Dermis blood vessel endothelial cell (primary cell): ENCODE measurements around the gene MTOR. TPM values are rescaled to one million over a fixed set of nuclear protein-coding genes. Genes with fewer than 3 reads are reported as not detected.

Experiments
- DNase-seq: peaks from one replicate; pipeline ENCODE4 v3.0.0; 2010
- total RNA-seq: library from RNA; depleted of rRNA; stranded (reverse); fragments of >200 nt; gene quantifications from 2 replicates; pipeline ENCODE4 v1.2.3, GENCODE V29; 2014

The MTOR gene
- total RNA-seq, 1 donor from 2014 or later: 63.5 TPM

DNA sequence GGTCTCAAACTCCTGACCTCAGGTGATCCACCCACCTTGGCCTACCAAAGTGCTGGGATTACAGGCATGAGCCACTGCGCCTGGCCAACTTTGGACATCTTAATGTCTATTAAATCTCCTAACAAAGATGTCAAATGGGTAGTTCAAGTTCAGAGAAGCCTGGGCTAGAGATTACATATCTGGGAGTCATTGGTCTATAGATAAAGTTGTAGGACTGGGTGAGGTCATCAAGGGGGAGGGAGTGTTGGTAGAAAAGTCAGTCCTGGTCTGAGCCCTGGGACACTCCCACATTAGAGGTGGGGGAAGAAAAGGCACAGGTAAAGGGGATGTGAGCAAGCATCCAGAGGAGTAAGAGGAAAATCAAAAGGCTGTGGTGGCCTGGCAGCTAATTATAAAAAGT lies 17.3 kb upstream of the MTOR start:
- no peak for DNase-seq

DNA sequence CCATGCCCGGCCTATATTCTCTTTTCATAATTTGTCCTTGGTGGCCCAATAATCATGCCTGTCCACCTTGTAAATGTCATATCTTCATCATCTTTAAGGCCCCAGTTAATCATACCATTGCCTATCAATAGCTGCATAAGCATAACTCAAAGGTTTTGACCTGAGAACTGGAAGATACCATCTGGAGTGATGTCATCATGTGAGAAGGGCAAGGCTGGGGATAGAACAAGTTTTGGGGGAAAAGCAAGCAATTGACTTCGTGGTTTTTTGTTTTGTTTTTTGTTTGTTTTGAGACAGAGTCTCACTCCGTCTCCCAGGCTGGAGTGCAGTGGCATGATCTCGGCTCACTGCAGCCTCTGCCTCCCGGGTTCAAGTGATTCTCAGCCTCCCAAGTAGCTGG lies 16.8 kb upstream of the MTOR start:
- DNase-seq: no peak

DNA sequence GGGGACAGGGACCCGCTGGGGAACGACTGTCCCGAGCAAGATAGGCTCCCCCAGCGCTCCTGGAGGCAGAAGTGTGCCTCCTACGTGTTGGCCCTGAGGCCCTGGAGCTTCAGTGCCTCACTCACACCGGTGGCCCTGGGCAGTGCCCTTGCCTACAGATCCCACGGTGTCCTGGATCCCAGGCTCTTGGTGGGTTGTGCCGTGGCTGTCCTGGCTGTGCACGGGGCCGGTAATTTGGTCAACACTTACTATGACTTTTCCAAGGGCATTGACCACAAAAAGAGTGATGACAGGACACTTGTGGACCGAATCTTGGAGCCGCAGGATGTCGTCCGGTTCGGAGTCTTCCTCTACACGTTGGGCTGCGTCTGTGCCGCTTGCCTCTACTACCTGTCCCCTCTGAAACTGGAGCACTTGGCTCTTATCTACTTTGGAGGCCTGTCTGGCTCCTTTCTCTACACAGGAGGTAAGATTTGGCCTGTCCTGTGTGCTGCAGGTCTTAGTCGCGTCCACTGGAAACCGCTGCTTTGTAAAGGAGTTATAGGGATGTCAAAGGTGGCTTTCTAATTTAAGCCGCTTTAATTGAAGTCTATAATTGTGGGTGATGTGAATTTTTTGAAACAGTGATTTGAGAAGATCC lies 11.4 kb upstream of the MTOR start:
- peak; percentile 24 for DNase-seq

- DNase-seq: peak; percentile 93
These were observed 10.7 kb upstream of the MTOR start, which contains the start of gene UBIAD1 for GRCh38 chr1:11272832-11273594. Gene UBIAD1 (plus strand): TSS chr1:11273198. CDS start chr1:11273532, 334 bp downstream.

- no peak for DNase-seq
These were observed 10.1 kb upstream of the MTOR start for GRCh38 chr1:11272544-11272831.

GRCh38 chr1:11267350-11268337 lies 5.3 kb upstream of the MTOR start:
- peak; percentile 70 for DNase-seq

DNA sequence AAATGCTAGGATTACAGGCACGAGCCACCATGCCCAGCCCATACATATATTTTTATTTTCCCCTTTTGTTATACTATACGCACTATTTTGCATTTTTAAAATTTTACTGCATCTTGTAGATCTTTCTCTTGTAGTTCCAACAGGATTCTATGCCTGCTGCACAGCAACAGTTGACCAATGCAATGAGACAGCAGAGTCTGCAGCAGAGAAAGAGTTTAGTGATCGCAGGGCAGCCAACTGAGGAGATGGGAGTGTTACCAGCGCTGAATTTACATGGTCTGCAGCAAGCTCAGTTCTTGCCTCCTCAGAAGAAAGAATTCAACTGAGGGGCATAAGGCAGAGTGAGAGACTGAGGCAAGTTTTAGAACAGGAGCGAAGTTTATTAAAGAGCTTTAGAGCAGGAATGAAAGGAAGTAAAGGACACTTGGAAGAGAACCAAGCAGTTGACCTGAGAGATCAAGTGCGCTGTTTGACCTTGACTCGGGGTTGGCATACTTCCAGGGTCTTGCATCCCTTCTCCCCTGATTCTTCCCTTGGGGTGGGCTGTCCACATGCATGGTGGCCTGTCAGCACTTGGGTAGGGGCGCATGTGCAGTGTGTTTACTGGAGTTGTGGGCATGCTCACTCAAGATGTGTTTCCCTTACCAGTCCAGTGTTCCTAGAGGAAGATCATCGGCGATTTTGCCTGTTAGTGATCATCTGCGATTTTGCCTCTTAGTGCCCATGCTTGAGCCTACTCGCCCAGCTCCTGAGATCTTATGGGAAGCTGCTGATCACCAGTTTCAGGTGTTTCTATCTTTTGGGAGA lies 4.1 kb upstream of the MTOR start:
- DNase-seq: no peak

GRCh38 chr1:11256299-11256698 lies 6.1 kb downstream of the MTOR start:
- no peak for DNase-seq

DNA sequence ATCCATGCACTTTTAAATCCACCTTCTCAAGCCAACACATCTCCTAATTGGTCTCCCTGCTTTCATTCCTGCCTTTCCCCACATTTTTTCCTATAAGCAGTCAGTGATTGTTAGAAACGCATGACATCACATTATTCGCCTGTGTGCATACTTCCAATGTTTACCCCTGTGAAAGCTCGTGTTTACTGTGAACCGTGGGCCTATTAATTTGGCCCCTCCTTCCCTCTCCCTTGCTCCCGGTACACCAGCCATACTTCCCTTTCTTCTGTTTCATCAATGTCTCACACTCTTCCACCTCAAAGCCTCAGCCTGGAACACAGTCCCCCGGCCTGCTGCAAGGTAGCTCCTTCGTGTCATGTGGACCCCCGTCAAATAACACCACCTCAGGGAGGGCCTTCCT lies 9.1 kb downstream of the MTOR start:
- DNase-seq: no peak

- no peak for DNase-seq
These were observed 9.8 kb downstream of the MTOR start for GRCh38 chr1:11252538-11252937.

DNA sequence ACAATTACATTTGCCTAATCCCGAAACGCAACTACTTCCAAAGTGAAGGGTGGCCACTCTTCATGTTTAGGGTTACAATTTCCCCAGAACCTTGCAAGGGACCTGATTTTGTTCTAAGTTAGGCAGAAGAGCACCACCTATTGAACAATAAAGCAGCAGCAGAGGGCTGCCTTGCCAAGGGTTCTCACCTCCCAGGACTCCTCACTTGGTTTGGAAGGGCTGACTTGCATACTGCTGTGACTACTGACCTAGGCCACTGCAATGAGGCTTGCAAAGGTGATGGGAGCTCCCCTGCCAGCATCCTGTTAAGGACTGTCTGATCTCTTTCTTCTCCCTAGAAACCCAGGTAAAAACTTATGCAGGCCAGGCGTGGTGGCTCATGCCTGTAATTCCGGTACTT lies 14.2 kb downstream of the MTOR start:
- DNase-seq: no peak

DNA sequence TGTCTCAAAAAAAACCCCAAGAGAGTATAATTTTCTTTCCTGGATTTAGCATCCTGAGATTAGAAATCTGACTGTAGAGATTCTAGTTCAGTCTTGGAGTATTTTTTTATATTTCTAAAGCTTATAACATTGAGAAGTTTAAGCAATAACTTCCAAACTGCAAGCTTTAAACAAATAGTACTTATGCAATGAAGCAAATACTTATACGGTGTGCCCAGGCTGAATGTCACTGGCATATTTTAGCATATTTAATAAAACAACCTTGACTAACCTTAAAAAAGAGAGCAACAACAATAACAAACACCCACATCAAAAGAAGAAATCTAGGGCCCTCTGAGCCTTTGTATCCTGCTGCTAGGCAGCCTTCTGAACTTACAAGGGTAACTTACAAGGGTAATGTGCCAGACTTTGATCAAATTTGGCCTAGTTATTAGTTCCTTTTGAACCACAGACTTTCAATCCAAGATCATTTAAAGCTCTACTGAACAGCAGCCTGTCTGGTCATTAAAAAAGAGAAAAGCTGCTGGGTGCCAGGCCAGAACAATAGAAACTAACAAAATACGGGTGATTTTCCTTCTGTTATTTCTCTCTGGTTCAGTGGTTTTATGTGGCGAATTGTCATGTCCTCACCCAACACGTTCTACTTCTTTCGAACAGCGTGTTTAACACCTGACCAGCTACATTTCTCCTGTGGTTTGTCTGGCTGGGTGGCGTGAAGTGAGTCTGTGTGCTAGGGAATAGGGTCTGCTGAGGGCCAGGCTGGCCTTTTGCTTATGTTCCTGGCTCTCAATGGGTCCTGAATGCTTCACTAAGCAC lies 16.2 kb downstream of the MTOR start:
- DNase-seq: no peak

GRCh38 chr1:11245248-11245647 lies 17.1 kb downstream of the MTOR start:
- no peak for DNase-seq

- no peak for DNase-seq
These were observed 24.0 kb downstream of the MTOR start for GRCh38 chr1:11238311-11238710.

- no peak for DNase-seq
These were observed 25.0 kb downstream of the MTOR start for GRCh38 chr1:11237356-11237755.

GRCh38 chr1:11233208-11233607 lies 29.1 kb downstream of the MTOR start:
- no peak for DNase-seq

- no peak for DNase-seq
These were observed 33.1 kb downstream of the MTOR start for GRCh38 chr1:11229203-11229602.

- DNase-seq: no peak
These were observed 35.0 kb downstream of the MTOR start for GRCh38 chr1:11227106-11228077.

GRCh38 chr1:11216074-11216473 lies 46.3 kb downstream of the MTOR start:
- no peak for DNase-seq

DNA sequence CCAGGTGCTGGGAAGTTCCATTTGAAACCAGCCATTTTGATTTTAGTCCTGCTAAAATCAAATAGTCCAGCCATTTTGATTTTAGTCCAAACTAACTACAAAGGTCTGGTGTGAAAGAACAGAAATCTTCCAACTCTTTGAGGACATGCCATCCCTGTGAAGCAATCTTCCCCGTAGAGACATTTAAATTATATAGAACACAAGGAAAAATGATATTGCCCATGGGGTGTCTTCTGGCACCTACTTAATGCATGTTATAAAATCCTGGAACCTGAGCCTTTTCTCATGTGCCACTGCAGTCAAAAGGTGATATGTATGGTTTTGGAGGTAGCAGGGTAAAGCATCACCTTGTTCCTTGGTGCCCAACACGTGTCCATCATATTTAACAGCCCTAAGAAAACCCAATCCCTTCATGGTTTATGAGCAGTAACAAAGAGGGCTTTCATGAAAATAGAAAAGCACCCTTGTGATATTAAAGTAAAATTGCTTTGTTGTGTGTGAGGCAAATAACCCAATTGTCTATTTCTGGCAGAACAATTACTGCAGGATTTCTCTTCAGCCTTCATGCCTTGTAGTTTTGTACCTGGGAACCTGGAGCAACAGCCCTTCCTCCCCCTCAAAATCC lies 46.9 kb downstream of the MTOR start:
- DNase-seq: no peak
